ENCODE data around the gene SLC22A15. TPM values are rescaled to one million over a fixed set of nuclear protein-coding genes. Genes with fewer than 3 reads are reported as not detected.

SLC22A15 gene
- total RNA-seq, 4 donors from 2014 or later, result 1.8 to 2.8 (median 2.3) TPM

DNA sequence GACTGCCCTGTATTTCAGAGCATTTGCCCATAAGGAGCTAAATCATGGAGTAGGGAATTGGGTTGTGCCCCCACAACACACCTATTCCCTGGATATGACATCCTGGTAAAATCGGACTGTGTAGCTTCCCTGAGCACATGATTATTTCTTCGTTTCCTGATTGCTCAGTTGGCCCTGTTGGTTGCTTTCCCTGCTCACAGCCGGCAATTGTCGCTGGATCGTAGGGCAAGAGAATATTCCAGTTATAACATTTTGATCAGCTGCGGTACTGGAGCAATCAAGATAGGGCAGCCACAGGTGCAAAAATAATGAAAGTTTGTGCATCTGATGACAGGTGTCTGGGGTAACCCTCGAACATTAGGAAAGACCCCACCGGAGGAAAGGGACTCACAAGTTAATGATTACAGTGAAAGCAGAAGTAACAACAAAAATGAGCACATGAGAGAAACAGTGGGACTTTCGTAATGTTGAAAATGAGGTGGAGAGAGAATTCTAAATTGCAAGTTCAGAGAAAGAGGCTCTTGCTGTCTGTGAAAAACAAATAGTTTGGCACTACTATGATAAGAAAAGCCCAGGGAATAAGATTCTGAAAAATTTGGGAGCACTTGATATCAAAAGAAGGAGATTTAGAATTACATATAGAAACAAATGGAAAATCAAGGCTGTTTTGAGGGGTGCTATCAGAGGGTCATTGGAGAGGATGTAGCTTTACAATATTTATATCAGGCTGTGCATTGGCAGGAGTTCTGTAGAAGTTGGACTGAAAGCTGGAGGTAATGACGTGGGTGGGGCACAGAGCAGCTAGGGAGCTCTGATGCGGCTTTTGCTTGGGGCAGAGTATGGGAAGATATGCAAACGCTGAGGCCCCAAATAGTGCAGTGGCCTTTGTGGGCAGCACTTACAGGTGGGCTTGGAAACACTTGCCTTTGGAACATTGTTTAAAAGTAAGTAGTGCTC, 134.5 kb downstream of the SLC22A15 start, which contains the start of gene MAB21L3:
Gene MAB21L3 (plus strand): TSS at position 833 of the 957 bp plus-strand sequence. CDS start 1,217 bp downstream, outside the sequence.
- Histone ChIP-seq H3K4me3 (no peak within 1 kb of the TSS), H3K9me3 (no peaks in the 10 kb centered on the region), H3K36me3 (no peaks in the 10 kb centered on the region), H3K27ac (replicated peaks in 1 of 4) (no peak within 1 kb of the TSS), H3K27me3 (no peaks in the 10 kb centered on the region), H3K4me1 (no peaks in the 10 kb centered on the region)
- no peak for TF ChIP-seq POLR2A (IDR thresholded peaks at IDR 0.05; ENCODE audit: low read depth)
- no peak for TF ChIP-seq EP300 (IDR thresholded peaks at IDR 0.05)
- no peak for TF ChIP-seq POLR2AphosphoS5 (IDR thresholded peaks at IDR 0.05)
- TF ChIP-seq, protein P1, sequence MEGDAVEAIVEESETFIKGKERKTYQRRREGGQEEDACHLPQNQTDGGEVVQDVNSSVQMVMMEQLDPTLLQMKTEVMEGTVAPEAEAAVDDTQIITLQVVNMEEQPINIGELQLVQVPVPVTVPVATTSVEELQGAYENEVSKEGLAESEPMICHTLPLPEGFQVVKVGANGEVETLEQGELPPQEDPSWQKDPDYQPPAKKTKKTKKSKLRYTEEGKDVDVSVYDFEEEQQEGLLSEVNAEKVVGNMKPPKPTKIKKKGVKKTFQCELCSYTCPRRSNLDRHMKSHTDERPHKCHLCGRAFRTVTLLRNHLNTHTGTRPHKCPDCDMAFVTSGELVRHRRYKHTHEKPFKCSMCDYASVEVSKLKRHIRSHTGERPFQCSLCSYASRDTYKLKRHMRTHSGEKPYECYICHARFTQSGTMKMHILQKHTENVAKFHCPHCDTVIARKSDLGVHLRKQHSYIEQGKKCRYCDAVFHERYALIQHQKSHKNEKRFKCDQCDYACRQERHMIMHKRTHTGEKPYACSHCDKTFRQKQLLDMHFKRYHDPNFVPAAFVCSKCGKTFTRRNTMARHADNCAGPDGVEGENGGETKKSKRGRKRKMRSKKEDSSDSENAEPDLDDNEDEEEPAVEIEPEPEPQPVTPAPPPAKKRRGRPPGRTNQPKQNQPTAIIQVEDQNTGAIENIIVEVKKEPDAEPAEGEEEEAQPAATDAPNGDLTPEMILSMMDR (IDR thresholded peaks at IDR 0.05), result no peak
- intact Hi-C loops (cut with DNase I), result no loop called here
- DNase-seq (ENCODE audit: extremely low spot score), result peak; percentile 29
- WGBS, result 72% methylated on average over 12 of the region's 12 CpGs

DNA sequence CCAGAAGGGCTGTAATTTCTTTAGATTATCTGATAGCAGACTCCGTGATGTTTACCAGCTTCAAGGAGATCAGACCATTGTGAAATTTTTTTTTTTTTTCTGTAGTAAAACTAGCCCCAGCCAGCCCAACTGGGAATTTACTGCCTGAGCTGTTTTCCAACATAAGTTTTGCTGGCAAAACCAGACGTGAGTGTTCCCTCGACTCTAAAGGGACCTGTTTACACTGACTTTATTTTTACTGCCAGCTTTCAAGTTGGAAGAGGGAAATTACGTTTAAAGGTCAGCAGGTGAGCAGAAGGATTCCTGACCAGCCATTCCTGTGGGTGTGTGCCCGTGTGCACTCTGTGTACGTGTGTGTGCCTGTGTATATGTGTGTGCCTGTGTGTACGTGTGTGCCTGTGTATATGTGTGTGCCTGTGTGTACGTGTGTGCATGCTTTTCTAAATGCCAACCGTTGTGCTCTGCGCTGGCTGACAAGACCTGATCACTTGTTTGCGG, 135.3 kb downstream of the SLC22A15 start:
- Histone ChIP-seq H3K9me3 (no peaks in the 10 kb centered on the region), H3K4me3 (no peak overlapping the region), H3K4me1 (no peaks in the 10 kb centered on the region), H3K27me3 (no peaks in the 10 kb centered on the region), H3K36me3 (no peaks in the 10 kb centered on the region), H3K27ac (replicated peaks in 1 of 4) (no peak overlapping the region)
- intact Hi-C loops (cut with DNase I), result no loop called here
- peak; percentile 53 for DNase-seq (ENCODE audit: extremely low spot score)
- 62% methylated on average over 11 of the region's 11 CpGs for WGBS
- TF ChIP-seq, protein P1 (IDR thresholded peaks at IDR 0.05), result no peak
- TF ChIP-seq POLR2AphosphoS5 (IDR thresholded peaks at IDR 0.05) (no peak), EP300 (IDR thresholded peaks at IDR 0.05) (no peak), POLR2A (IDR thresholded peaks at IDR 0.05; ENCODE audit: low read depth) (no peak)

DNA sequence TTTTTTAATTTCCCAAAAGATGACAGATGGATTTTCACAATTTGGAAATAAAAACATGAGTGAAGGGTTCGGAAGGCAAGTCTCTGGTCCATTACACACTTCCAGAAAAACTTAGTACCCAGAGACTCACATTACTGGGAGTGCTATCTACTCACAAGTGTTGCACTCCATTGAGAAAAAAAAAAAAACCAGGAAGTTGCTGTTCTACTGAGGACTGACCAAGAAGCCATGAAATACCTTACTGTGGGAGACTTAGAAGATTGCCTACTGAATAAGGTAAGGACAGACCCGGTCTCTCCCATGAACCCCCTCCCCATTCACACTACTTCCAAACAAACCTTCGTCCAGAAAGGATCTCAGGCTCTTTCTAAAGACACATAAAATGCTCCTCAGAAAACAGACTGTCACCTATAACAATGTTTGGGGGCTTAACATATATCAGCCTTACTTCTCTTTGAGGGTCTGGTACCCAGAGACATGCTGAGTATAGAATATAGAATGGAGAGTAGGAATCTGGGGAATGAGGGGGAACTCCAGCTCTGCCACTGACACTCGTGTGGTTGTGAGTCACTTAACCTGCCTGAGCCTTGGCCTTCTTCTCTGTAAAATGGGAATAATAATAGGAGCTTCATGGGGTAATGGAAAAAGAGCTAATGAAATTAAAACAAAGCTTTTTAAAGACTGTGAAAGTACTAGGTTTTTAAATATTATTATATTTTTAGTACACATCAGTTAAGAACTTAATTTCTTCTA, 136.3 kb downstream of the SLC22A15 start:
- no peak overlapping the region for H3K4me3 ChIP-seq
- no peaks in the 10 kb centered on the region for H3K4me1 ChIP-seq
- DNase-seq (ENCODE audit: extremely low spot score), result peak; percentile 50
- H3K36me3 ChIP-seq, result no peaks in the 10 kb centered on the region
- intact Hi-C loops (cut with DNase I), result no loop called here
- TF ChIP-seq EP300 (IDR thresholded peaks at IDR 0.05) (no peak), POLR2AphosphoS5 (IDR thresholded peaks at IDR 0.05) (no peak), POLR2A (IDR thresholded peaks at IDR 0.05; ENCODE audit: low read depth) (no peak)
- TF ChIP-seq, protein P1 (IDR thresholded peaks at IDR 0.05), result no peak
- H3K27me3 ChIP-seq, result no peaks in the 10 kb centered on the region
- H3K9me3 ChIP-seq, result no peaks in the 10 kb centered on the region
- WGBS, result 74% methylated on average over 4 of the region's 4 CpGs
- H3K27ac ChIP-seq (replicated peaks in 1 of 4), result no peak overlapping the region

DNA sequence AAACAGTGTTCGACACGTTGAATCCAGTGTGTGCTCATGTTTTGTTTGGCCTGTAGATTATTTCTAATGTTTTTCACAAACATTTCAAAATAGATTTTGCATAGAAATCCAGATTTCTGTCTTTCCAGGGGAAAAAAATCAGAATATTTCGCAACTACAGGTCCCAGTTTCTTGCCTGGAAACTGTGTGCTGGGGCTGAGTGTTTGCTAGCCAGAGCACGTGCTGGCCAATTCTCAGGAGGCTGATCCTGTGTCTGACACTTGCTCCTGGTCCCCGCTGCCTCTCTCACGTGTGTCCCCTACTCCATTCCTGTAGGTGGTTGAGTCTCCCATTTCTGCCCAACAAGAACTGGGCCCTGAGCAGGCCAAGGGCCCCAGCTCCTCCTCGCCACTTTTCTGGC, 137.3 kb downstream of the SLC22A15 start:
- TF ChIP-seq POLR2AphosphoS5 (IDR thresholded peaks at IDR 0.05), result no peak
- no peak for TF ChIP-seq POLR2A (IDR thresholded peaks at IDR 0.05; ENCODE audit: low read depth)
- TF ChIP-seq, protein P1 (IDR thresholded peaks at IDR 0.05), result no peak
- TF ChIP-seq EP300 (IDR thresholded peaks at IDR 0.05), result no peak
- peak; percentile 57 for DNase-seq (ENCODE audit: extremely low spot score)
- H3K27me3 ChIP-seq, result no peaks in the 10 kb centered on the region
- WGBS, result 82% methylated on average over 7 of the region's 7 CpGs
- intact Hi-C loops (cut with DNase I), result no loop called here
- no peak overlapping the region for H3K27ac ChIP-seq (replicated peaks in 1 of 4)
- no peaks in the 10 kb centered on the region for H3K9me3 ChIP-seq
- H3K36me3 ChIP-seq, result no peaks in the 10 kb centered on the region
- H3K4me3 ChIP-seq, result no peak overlapping the region
- no peaks in the 10 kb centered on the region for H3K4me1 ChIP-seq

Measured in esophagus muscularis mucosa (tissue), 4 donors.